HG02870 (cell line): ENCODE results near the gene TNIP3.
"Not testable (repeated sequence)": the region's sequence is repeated elsewhere in the genome, so short reads cannot be mapped to it uniquely, and the experiment has no call there.

Source experiments
- ATAC-seq: cut with Tn5 transposase; IDR thresholded peaks from one replicate; pipeline ENCODE4 v1.9.1; 2021; ENCODE audit warnings: mild to moderate bottlenecking, moderate library complexity; ENCODE audit not compliant: unreplicated experiment

The TNIP3 gene

GRCh38 chr4:121164291-121164690 is at the start of gene TNIP3:
Gene TNIP3, minus strand, starts transcription at chr4:121164321. Its CDS starts 196 bp downstream, at chr4:121164125.
- ATAC-seq = no peak

GRCh38 chr4:121212806-121213205 is 48.7 kb upstream of the TNIP3 start:
- ATAC-seq = no peak

- ATAC-seq = no peak
Measured at GRCh38 chr4:121209171-121209570, 45.0 kb upstream of the TNIP3 start.

- no peak for ATAC-seq
Measured at GRCh38 chr4:121208244-121209007, 44.3 kb upstream of the TNIP3 start.

- not testable (repeated sequence) for ATAC-seq
Measured at GRCh38 chr4:121205777-121206176, 41.7 kb upstream of the TNIP3 start.

GRCh38 chr4:121200795-121201472 is 36.8 kb upstream of the TNIP3 start:
- peak; percentile 76 for ATAC-seq

GRCh38 chr4:121199742-121200561 is 35.8 kb upstream of the TNIP3 start:
- ATAC-seq = peak; percentile 74

GRCh38 chr4:121198251-121198650 is 34.1 kb upstream of the TNIP3 start:
- no peak for ATAC-seq

GRCh38 chr4:121195649-121196048 is 31.5 kb upstream of the TNIP3 start:
- ATAC-seq = no peak

- peak; percentile 42 for ATAC-seq
Measured at GRCh38 chr4:121192480-121192879, 28.4 kb upstream of the TNIP3 start.

GRCh38 chr4:121192013-121192412 is 27.9 kb upstream of the TNIP3 start:
- ATAC-seq = no peak

GRCh38 chr4:121191361-121191760 is 27.2 kb upstream of the TNIP3 start:
- no peak for ATAC-seq

- ATAC-seq = no peak
Measured at GRCh38 chr4:121190389-121190788, 26.3 kb upstream of the TNIP3 start.

- ATAC-seq = peak; percentile 90
Measured at GRCh38 chr4:121189326-121190215, 25.4 kb upstream of the TNIP3 start.

GRCh38 chr4:121187206-121187605 is 23.1 kb upstream of the TNIP3 start:
- ATAC-seq = no peak

- peak; percentile 53 for ATAC-seq
Measured at GRCh38 chr4:121185960-121186359, 21.8 kb upstream of the TNIP3 start.

- no peak for ATAC-seq
Measured at GRCh38 chr4:121183989-121184388, 19.9 kb upstream of the TNIP3 start.

- ATAC-seq = no peak
Measured at GRCh38 chr4:121183361-121183760, 19.2 kb upstream of the TNIP3 start.

GRCh38 chr4:121182296-121182695 is 18.2 kb upstream of the TNIP3 start:
- ATAC-seq = no peak

- ATAC-seq = no peak
Measured at GRCh38 chr4:121181493-121181892, 17.4 kb upstream of the TNIP3 start.
